Mucosa of rectum (tissue), 2 donors: ENCODE measurements around the gene ID3.

Source experiments
- H3K27ac ChIP-seq, 2 donors: one replicate each; pipeline ENCODE4 v1.7.0; 2013; ENCODE audit warnings: inconsistent platforms in 2 of 2, low read depth in 2 of 2, low read length in 2 of 2
- H3K27me3 ChIP-seq, 2 donors: one replicate each; pipeline ENCODE4 v1.7.0; 2013; ENCODE audit warnings: low read length in 2 of 2; ENCODE audit not compliant: control insufficient read depth in 2 of 2, insufficient read depth in 2 of 2
- H3K36me3 ChIP-seq, 2 donors: one replicate each; pipeline ENCODE4 v1.7.0; 2013; ENCODE audit warnings: low read length in 2 of 2; ENCODE audit not compliant: control insufficient read depth in 2 of 2, insufficient read depth in 2 of 2
- H3K4me1 ChIP-seq, 2 donors: one replicate each; pipeline ENCODE4 v1.7.0; 2013; ENCODE audit warnings: low read length in 2 of 2, mild to moderate bottlenecking in 1 of 2; ENCODE audit not compliant: control insufficient read depth in 2 of 2, insufficient read depth in 2 of 2
- H3K4me3 ChIP-seq, 2 donors: one replicate each; pipeline ENCODE4 v1.7.0; 2013; ENCODE audit warnings: low read length in 2 of 2
- H3K9ac ChIP-seq, 2 donors: one replicate each; pipeline ENCODE4 v1.7.0; 2013; ENCODE audit warnings: low read length in 2 of 2, low read depth in 1 of 2, mild to moderate bottlenecking in 1 of 2
- H3K9me3 ChIP-seq, 2 donors: one replicate each; pipeline ENCODE4 v1.7.0; 2013; ENCODE audit warnings: low read length in 2 of 2; ENCODE audit not compliant: control insufficient read depth in 2 of 2
- donor health status: healthy.
- donor health status: Normal muscosa, but diverticular disease.

ID3 gene

DNA sequence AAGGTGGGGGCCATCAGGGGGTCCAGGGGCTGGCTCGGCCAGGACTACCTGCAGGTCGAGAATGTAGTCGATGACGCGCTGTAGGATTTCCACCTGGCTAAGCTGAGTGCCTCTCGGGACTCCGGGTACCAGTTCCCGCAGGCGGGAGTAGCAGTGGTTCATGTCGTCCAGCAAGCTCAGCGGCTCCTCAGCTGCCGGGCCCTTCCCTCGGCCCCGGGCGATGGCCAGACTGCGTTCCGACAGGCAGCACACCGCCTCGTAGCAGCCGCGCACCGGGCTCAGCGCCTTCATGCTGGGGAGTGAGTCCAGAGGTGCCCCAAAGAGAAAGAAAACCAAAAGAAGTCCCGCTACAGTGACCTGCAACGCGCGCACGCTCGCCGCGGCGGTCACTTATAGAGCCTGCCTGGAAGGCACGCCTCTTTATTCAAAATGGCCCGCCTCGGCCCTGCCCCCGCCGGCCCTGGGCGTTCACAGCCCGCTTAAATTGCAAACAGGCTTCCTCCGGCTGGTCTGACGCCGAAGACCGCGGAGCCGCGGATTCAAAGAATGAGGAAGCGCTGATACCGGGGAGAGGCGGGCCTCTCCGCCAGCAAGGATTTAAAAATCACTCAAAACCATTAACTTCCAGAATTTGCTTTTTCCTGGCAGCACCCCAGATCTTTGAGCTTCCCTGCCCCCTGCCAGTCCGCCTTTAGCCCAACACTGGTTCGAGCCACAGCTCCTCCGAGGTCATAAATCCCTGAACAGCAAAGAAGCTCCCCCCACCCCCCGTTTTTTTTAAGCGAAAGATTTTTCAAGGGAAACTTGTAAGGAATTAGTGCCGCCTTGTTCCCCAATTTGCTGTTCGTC lies at the start of gene ID3:
ID3 (minus strand) TSS at position 366 of the 849 bp plus-strand sequence; CDS start at position 291, 75 bp downstream.
- Histone ChIP-seq H3K9me3 (no peaks in the 10 kb centered on the region), H3K27ac (peak within 1 kb of the TSS; percentile 98 to 99), H3K9ac (peak within 1 kb of the TSS; percentile 98 to 100), H3K4me1 (peaks cover 61 to 73% of the 10 kb centered on the region in 2 donors), H3K36me3 (peaks cover 5 to 8% of the 10 kb centered on the region in 2 donors), H3K27me3 (no peaks in the 10 kb centered on the region), H3K4me3 (peak within 1 kb of the TSS; percentile 97 to 99)

- no peaks in the 10 kb centered on the region for H3K36me3 ChIP-seq
- no peak overlapping the region for H3K4me3 ChIP-seq
- H3K9me3 ChIP-seq, result no peaks in the 10 kb centered on the region
- peaks cover 0 to 4% of the 10 kb centered on the region in 2 donors for H3K4me1 ChIP-seq
- H3K9ac ChIP-seq, result no peak overlapping the region
- no peak overlapping the region for H3K27ac ChIP-seq
- H3K27me3 ChIP-seq, result no peaks in the 10 kb centered on the region
Observed at GRCh38 chr1:23607944-23608343, 48.6 kb upstream of the ID3 start.

DNA sequence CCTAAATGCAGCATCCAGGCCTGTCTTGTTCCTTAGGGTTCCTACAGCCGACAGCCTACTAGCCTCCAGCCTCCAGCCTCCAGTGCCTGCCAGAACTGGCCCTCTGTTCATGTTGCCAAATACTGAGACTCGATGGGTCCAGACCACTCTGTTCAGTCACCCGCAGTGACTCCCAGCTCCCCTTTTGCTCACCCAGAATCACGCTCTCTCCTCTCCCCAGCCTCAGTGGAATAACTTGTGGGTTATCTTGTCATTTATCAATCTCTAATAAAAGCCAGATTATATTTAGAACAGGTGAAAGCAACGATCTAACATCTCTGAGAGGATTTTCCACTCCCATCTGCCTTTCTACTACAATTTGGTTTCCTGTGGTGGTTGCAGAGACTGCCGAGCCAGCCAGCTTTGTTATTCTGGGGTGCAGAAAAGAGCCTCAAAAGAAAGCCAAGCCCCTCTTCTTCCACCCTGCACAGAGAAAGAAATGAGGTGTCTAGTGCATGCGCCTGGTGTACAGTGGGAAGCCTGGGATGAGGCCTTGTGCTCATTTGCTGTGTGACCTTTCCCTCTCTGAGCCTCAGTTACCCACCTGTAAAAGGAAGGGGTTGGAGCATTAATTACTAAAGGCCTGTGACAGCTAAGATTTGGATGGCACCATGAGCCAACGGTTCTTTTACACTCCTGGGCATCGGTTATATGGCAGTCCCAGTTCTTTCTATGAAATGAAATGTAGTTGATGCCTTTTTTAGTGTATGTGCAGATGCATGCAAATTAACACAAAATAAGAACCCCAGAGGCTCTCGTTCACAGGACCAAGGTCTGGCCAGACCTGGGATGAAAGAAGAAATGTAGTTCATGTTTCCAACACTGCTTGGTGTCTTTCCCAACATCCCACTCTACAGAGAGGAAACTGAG lies 42.9 kb upstream of the ID3 start:
- H3K9ac ChIP-seq, result no peak overlapping the region
- H3K4me3 ChIP-seq, result peak overlapping the region in 1 of 2 donors; percentile 42
- no peaks in the 10 kb centered on the region for H3K27me3 ChIP-seq
- no peaks in the 10 kb centered on the region for H3K9me3 ChIP-seq
- H3K4me1 ChIP-seq, result peaks cover 0 to 3% of the 10 kb centered on the region in 2 donors
- H3K27ac ChIP-seq, result no peak overlapping the region
- no peaks in the 10 kb centered on the region for H3K36me3 ChIP-seq

GRCh38 chr1:23601135-23601967 lies 42.0 kb upstream of the ID3 start:
- H3K4me1 ChIP-seq, result peaks cover 0 to 3% of the 10 kb centered on the region in 2 donors
- peak overlapping the region in 1 of 2 donors; percentile 15 for H3K4me3 ChIP-seq
- H3K36me3 ChIP-seq, result no peaks in the 10 kb centered on the region
- H3K9ac ChIP-seq, result no peak overlapping the region
- H3K9me3 ChIP-seq, result no peaks in the 10 kb centered on the region
- H3K27me3 ChIP-seq, result no peaks in the 10 kb centered on the region
- H3K27ac ChIP-seq, result no peak overlapping the region

- no peaks in the 10 kb centered on the region for H3K27me3 ChIP-seq
- H3K4me1 ChIP-seq, result peaks cover 0 to 3% of the 10 kb centered on the region in 2 donors
- H3K4me3 ChIP-seq, result no peak overlapping the region
- H3K9me3 ChIP-seq, result no peaks in the 10 kb centered on the region
- no peak overlapping the region for H3K9ac ChIP-seq
- H3K36me3 ChIP-seq, result no peaks in the 10 kb centered on the region
- no peak overlapping the region for H3K27ac ChIP-seq
Observed at GRCh38 chr1:23600283-23600682, 41.0 kb upstream of the ID3 start.

- H3K4me3 ChIP-seq, result no peak overlapping the region
- H3K9me3 ChIP-seq, result no peaks in the 10 kb centered on the region
- no peaks in the 10 kb centered on the region for H3K27me3 ChIP-seq
- peaks cover 0 to 3% of the 10 kb centered on the region in 2 donors for H3K4me1 ChIP-seq
- H3K27ac ChIP-seq, result no peak overlapping the region
- no peaks in the 10 kb centered on the region for H3K36me3 ChIP-seq
- H3K9ac ChIP-seq, result no peak overlapping the region
Observed at GRCh38 chr1:23599125-23599524, 39.8 kb upstream of the ID3 start.

DNA sequence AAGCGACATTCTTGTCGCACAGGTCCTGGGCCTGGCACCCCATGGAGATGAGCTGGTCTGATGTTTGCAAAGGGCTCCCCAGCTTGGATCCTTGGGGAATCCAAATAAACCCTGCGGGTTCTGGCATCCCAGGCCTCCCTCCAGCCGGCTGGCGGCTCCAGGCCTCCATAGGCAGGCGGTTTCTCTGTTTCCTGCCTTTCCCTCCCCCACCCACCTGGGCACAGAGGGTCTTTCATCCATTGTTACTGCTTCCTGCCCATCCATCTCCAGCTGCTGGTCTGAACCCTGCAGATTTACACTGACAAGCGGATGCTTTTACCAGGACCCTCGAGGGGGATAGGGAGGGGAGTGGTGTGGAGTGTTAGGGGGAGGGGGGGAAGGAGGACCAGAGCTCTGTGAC lies 39.1 kb upstream of the ID3 start:
- H3K36me3 ChIP-seq, result no peaks in the 10 kb centered on the region
- no peak overlapping the region for H3K9ac ChIP-seq
- H3K27ac ChIP-seq, result no peak overlapping the region
- peaks cover 0 to 3% of the 10 kb centered on the region in 2 donors for H3K4me1 ChIP-seq
- H3K27me3 ChIP-seq, result no peaks in the 10 kb centered on the region
- H3K9me3 ChIP-seq, result no peaks in the 10 kb centered on the region
- no peak overlapping the region for H3K4me3 ChIP-seq

GRCh38 chr1:23597635-23598388 lies 38.5 kb upstream of the ID3 start:
- no peak overlapping the region for H3K27ac ChIP-seq
- H3K4me3 ChIP-seq, result no peak overlapping the region
- no peaks in the 10 kb centered on the region for H3K9me3 ChIP-seq
- no peaks in the 10 kb centered on the region for H3K27me3 ChIP-seq
- peaks cover 0 to 3% of the 10 kb centered on the region in 2 donors for H3K4me1 ChIP-seq
- no peak overlapping the region for H3K9ac ChIP-seq
- H3K36me3 ChIP-seq, result no peaks in the 10 kb centered on the region
